ENCODE data around the gene ADAMTS17.

The ADAMTS17 gene

GRCh38 chr15:100009372-100009771 lies 332.4 kb downstream of the ADAMTS17 start:
- no peak for TF ChIP-seq CTCF (IDR thresholded peaks at IDR 0.05; ENCODE audit: borderline replicate concordance, insufficient read depth, low read depth, low read length)
- H3K4me3 ChIP-seq (ENCODE audit: low read depth, low read length): no peak overlapping the region

GRCh38 chr15:100008258-100008657 lies 333.5 kb downstream of the ADAMTS17 start:
- TF ChIP-seq CTCF (IDR thresholded peaks at IDR 0.05; ENCODE audit: borderline replicate concordance, insufficient read depth, low read depth, low read length): no peak
- no peak overlapping the region for H3K4me3 ChIP-seq (ENCODE audit: low read depth, low read length)

- TF ChIP-seq CTCF (IDR thresholded peaks at IDR 0.05; ENCODE audit: borderline replicate concordance, insufficient read depth, low read depth, low read length): no peak
- no peak overlapping the region for H3K4me3 ChIP-seq (ENCODE audit: low read depth, low read length)
Observed at GRCh38 chr15:100007609-100008008, 334.2 kb downstream of the ADAMTS17 start.

GRCh38 chr15:100005715-100006114 lies 336.1 kb downstream of the ADAMTS17 start:
- no peak overlapping the region for H3K4me3 ChIP-seq (ENCODE audit: low read depth, low read length)
- TF ChIP-seq CTCF (IDR thresholded peaks at IDR 0.05; ENCODE audit: borderline replicate concordance, insufficient read depth, low read depth, low read length): no peak

- TF ChIP-seq CTCF (IDR thresholded peaks at IDR 0.05; ENCODE audit: borderline replicate concordance, insufficient read depth, low read depth, low read length): no peak
Observed at GRCh38 chr15:100005013-100005412, 336.8 kb downstream of the ADAMTS17 start.

GRCh38 chr15:100002787-100003536 lies 338.8 kb downstream of the ADAMTS17 start:
- no peak for TF ChIP-seq CTCF (IDR thresholded peaks at IDR 0.05; ENCODE audit: borderline replicate concordance, insufficient read depth, low read depth, low read length)
- H3K4me3 ChIP-seq (ENCODE audit: low read depth, low read length): no peak overlapping the region

More at GRCh38 chr15:100005013-100005412, 336.8 kb downstream of the ADAMTS17 start:
- H3K4me3 ChIP-seq (ENCODE audit: low read depth, low read length): no peak overlapping the region

GRCh38 chr15:100002086-100002620 lies 339.6 kb downstream of the ADAMTS17 start:
- TF ChIP-seq CTCF (IDR thresholded peaks at IDR 0.05; ENCODE audit: borderline replicate concordance, insufficient read depth, low read depth, low read length): no peak
- no peak overlapping the region for H3K4me3 ChIP-seq (ENCODE audit: low read depth, low read length)

Data from GM12875 (cell line).